HG02981 (cell line): ENCODE results near the gene PXDN.

Experiments
- ATAC-seq: cut with Tn5 transposase; IDR thresholded peaks from one replicate; pipeline ENCODE4 v1.9.1; 2021; ENCODE audit warnings: mild to moderate bottlenecking, moderate library complexity; ENCODE audit not compliant: unreplicated experiment

PXDN gene

DNA sequence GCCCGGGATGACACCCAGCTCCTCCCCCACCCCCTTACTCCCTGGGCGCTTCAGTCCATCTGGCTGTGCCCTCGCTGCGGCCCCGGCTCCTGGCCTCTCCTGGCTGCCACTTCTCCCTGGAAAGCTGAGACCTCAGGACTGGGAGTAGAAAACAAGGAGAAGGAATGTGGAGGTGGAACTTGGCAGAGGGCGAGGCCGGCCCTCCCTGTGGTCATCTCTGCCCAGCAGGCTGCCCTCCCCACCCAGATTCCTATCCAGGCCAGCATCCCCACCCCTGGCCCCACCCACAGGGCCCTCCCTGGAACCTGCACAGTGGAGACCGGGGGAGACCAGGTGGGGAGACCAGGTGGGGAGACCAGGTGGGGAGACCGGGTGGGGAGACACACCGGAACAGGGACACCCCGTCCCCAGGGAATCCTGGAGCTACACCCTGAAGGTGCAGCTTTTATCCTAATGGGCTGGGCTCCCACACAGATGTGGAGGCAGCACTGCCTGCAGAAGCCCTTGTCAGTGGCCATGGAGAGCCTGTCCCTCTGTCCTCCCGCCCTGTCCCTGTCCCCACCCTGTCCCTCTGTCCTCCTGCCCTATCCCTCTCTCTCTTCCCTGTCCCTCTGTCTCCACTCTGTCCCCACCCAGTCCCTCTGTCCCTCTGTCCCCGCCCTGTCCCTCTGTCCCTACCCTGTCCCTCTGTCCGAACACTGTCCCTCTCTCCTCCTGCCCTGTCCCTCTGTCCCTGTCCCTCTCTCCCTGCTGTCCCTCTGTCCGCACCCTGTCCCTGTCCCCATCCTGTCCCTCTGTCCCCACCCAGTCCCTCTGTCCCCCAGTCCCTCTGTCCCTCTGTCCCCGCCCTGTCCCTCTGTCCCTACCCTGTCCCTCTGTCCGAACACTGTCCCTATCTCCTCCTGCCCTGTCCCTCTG is 157.1 kb downstream of the PXDN start:
- ATAC-seq: no peak

DNA sequence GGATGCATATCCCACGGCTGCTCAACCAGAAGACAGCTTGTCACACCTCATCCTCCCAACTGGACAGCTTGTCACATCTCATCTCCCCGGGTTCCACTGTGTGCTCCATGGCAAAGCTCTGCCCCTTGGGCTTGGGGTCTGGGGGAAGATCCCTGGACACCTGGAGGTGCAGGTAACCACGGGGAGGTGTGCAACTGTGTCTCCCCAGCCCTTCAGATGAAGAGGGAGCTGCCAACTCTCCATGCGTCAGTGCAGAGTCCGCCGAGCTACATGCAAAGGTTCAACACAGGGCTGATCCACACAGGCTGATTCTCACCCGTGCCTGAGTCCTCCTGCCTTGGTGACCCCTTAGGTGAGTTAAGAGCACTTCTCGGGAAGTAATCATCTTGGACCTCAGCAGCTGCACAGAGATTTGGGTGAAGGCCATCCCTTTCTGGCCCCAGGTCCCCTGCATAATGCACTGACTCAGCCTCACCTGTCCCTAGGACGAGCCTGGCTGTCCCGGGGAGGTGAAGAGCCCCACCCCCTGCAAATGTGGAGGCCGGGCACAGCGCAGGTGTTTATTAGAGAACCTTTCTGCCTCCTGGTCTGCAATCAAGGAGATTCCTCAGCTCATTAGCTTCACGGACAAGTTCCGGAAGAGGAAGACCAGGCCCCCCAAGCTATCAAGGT is 157.9 kb downstream of the PXDN start:
- no peak for ATAC-seq

DNA sequence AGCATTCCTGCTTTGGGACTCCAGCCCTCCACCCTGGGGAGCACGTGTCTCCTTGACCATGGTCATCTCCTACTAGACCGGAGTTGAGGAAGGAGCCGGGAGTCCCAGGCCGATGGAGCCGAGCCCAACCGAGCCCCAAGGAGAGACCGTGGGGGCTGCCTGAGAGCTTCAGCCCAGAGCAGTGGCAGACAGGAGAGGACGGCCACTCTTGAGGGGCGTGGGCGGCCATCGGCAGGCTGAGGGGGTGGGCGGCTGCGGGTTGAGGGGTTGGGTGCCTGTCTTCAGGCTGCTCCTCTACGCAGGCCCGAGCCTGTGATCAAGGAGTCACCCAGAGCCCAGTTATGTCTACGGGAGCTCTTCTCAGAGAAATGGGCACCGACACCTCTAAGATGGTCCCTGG is 158.7 kb downstream of the PXDN start:
- no peak for ATAC-seq

DNA sequence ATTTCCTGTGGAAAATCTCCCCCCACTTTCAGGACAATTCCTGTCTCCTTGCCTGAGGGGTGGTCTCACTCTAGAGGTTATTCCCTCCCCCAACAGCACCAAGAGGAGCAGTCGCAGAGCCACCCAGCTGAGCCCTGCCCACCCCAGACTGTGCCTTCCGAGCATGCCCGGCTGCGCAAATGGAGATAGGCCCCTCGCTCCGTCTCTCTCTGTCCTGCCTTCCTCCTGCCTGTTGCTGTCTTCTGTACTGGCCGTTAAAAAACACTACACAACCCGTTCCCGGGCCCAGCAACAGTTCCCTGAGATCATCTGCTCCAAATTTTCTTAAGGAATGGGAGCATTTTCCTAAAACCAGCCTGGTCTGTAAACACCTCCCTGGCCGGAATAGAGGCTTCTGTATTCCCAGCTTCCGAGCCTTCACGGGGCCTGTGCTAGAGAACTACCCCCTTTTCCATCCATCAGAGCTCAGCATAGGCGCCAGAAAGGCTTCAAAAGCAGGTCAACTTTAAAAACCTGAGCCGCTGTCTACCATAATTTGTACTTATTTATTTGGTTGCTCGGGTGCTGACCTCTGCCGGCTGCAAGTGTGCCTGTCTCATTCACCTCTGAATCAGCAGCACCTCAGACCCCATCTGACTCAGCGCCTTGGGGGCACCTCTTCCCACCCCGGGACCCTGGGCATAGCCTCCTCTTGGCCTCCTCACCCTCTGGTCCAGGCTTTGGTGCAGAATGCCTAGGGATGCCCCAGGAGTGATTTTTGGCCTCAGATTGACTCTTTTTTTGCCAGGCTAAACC is 159.4 kb downstream of the PXDN start:
- ATAC-seq: no peak

DNA sequence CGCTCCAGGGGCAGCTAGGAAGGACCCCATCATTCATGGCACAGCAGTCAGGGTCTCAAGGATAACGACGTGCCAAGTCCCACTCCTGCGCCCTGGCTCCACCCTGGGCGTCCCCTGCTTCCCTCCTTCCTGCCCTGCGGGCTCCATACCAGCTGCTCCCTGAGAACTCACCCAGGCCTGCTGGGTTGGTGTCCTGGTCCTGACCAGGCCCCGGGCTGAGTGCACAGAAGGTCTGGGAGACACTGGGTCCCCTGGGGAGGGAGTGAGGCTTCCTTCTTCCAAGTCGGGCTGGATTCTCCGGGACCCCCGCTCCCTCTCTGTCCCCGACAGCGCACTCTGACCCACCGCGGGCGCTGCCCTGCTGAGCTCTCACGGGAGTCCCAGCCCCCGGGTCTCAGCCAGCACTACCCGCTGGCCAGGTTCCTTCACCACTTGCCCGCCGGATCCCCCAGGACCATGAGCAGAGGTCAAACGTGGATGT is 160.2 kb downstream of the PXDN start:
- ATAC-seq: no peak

DNA sequence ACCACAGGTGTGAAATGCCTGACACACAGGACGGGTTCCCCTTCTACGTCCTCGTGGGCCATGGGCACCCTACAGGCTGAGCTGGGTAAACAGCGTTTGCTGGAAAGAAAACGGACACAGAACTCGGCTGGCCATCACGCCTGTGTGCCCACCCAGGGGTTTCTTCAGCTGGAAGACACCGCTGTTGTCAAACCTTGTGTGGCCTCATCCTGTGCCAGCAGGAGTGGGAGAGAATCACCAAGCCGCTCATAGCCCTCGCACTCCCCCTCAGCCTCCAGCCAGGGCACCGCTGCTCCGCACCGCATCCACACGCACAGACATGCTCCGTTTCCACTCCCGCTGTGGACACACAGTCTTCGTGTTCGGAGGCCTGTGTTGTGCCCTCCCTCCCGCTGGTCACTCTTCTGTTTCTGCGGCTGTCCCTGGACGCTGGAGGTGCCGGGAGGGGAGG is 161.4 kb downstream of the PXDN start:
- ATAC-seq: no peak

DNA sequence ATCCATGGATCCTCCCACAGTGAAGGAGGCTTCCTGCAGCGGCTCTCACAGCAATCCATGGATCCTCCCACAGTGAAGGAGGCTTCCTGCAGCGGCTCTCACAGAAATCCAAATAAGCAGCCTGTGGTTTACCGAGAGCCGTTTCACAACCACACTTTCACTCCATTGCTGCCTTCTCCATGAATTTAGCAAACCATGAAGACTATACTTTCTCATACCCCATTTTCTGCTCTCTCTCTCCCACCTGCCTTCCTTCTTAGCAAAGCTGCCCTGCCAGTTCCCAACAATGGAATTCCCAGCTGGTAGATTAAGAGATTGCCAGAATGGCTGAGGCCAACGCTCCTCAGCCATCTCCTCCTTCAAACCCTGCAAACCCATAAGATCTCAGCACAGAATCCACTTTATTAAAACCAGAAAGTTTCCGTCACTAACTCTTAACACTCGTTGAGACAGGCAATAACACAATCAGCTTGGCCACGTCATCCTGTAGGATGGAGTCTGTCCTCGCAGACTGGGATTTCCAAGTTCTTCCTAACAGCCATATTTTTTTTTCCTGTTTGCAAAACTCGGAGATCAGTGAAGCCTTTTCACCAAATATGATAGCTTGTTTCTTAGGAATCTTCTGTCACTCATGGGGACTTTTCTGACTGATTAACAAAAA is 162.2 kb downstream of the PXDN start:
- no peak for ATAC-seq
